GM12878 (cell line): ENCODE data around the gene SLC39A13. TPM values are rescaled to one million over a fixed set of nuclear protein-coding genes. Genes with fewer than 3 reads are reported as not detected.

ENCODE experiments used
- CBFB ChIP-seq: IDR thresholded peaks from 2 replicates; pipeline ENCODE4 v1.6.1; 2016; ENCODE audit warnings: antibody characterized with exemption, low read depth
- CBX5 ChIP-seq: sonication (generic); IDR thresholded peaks from 2 replicates; pipeline ENCODE4 v1.6.1; 2016; ENCODE audit warnings: low read depth, moderate library complexity, mild to moderate bottlenecking, inconsistent platforms
- CUX1 ChIP-seq: IDR thresholded peaks from 2 replicates; pipeline ENCODE4 v1.6.1; 2012; ENCODE audit warnings: improper control_type of control experiment, low read depth, low read length; ENCODE audit not compliant: insufficient replicate concordance
- DPF2 ChIP-seq: fragments of 450-650 bp; IDR thresholded peaks from 2 replicates; pipeline ENCODE4 v1.6.1; 2017; ENCODE audit warnings: mild to moderate bottlenecking
- FOXK2 ChIP-seq: fragments of 450-650 bp; IDR thresholded peaks from 2 replicates; pipeline ENCODE4 v1.6.1; 2017; ENCODE audit warnings: mild to moderate bottlenecking, moderate library complexity
- HCFC1 ChIP-seq: fragments of 150-350 bp; IDR thresholded peaks from 2 replicates; pipeline ENCODE4 v1.6.1; 2014; ENCODE audit warnings: low read length
- IRF5 ChIP-seq: fragments of 450-650 bp; IDR thresholded peaks from 2 replicates; pipeline ENCODE4 v1.6.1; 2017; ENCODE audit warnings: borderline replicate concordance
- MLLT1 ChIP-seq: fragments of 450-650 bp; IDR thresholded peaks from 2 replicates; pipeline ENCODE4 v1.6.1; 2016; ENCODE audit warnings: mild to moderate bottlenecking
- POU2F2 ChIP-seq: IDR thresholded peaks from 3 replicates; pipeline ENCODE4 v1.6.1; 2011; ENCODE audit warnings: low read depth, mild to moderate bottlenecking, low read length, borderline replicate concordance
- RAD51 ChIP-seq: fragments of 450-650 bp; IDR thresholded peaks from 2 replicates; pipeline ENCODE4 v1.6.1; 2016; ENCODE audit warnings: moderate library complexity, mild to moderate bottlenecking, inconsistent platforms
- TAF1 ChIP-seq: IDR thresholded peaks from 2 replicates; pipeline ENCODE4 v1.6.1; 2011; ENCODE audit warnings: mild to moderate bottlenecking, low read depth, low read length, borderline replicate concordance
- TBL1XR1 ChIP-seq: IDR thresholded peaks from 2 replicates; pipeline ENCODE4 v1.6.1; 2012; ENCODE audit warnings: low read depth, low read length, improper control_type of control experiment
- YY1 ChIP-seq: IDR thresholded peaks from 2 replicates; pipeline ENCODE4 v1.6.1; 2011; ENCODE audit warnings: low read depth, mild to moderate bottlenecking, low read length
- ZBTB40 ChIP-seq: fragments of 450-650 bp; IDR thresholded peaks from 2 replicates; pipeline ENCODE4 v1.6.1; 2016; ENCODE audit warnings: mild to moderate bottlenecking, moderate library complexity, borderline replicate concordance
- polyA plus RNA-seq, 11 experiments: library from polyadenylated mRNA; depleted of rRNA in 4 of 11; unstranded in 6 of 11; stranded (reverse) in 5 of 11; fragments of >200 nt; fragmentation: Nextera tagmentation in 4 of 11; fragmentation: Illumina TruSeq in 1 of 11; extraction: Ambion mirVana in 4 of 11; extraction: Trizol in 1 of 11; gene quantifications; 1 replicate in 1 of 11; 2 replicates in 10 of 11; pipeline versions ENCODE4 v1.2.1 to v1.2.3, GENCODE V29; 2011 to 2016; ENCODE audit warnings: inconsistent platforms in 2 of 11, missing spikeins in 2 of 11, low read depth in 1 of 11
- total RNA-seq, 4 experiments: library from RNA; depleted of rRNA in 3 of 4; stranded (reverse); fragments of >200 nt in 3 of 4; fragmentation: Illumina TruSeq in 1 of 4; extraction: Trizol in 1 of 4; gene quantifications; 2 replicates each; pipeline versions ENCODE4 v1.2.1 to v1.2.3, GENCODE V29; 2013 to 2021

Gene SLC39A13
- total and polyA plus RNA-seq, 10 of the 15 experiments (the other 5 are each of a cell fraction or from before 2014, with no cell fraction given), result 0.23 to 19.8 (median 6.3) TPM

- TF ChIP-seq ZBTB40 (peak; percentile 90), CBFB (peak; percentile 65; the same call in 1 of the 2 replicates), RAD51 (peak; percentile 31; the same call in 1 of the 2 replicates), MLLT1 (peak; percentile 85; the same call in 1 of the 2 replicates), TAF1 (peak; percentile 99), HCFC1 (peak; percentile 88), CUX1 (no peak), FOXK2 (0 out of 2 replicates have a peak, but pooled peaks have one; percentile 22), POU2F2 (peak; percentile 80; the same call in 2 of the 3 replicates), CBX5 (no peak), TBL1XR1 (no peak), YY1 (peak; percentile 98), DPF2 (no peak), IRF5 (no peak)
Observed at GRCh38 chr11:47426062-47426956, 17.9 kb downstream of the SLC39A13 start, which contains the start of gene PSMC3 (continued).
